Tibial artery (tissue), 4 donors: ENCODE measurements around the gene TRIP12.
"Not testable (repeated sequence)": the region's sequence is repeated elsewhere in the genome, so short reads cannot be mapped to it uniquely, and the experiment has no call there.

Experiments
- DNase-seq, 2 donors: peaks; one replicate each; pipeline ENCODE4 v3.0.0-alpha.2; 2019
- H3K27ac ChIP-seq, 2 donors: fragments of 200-600 bp; sonication (generic) in 1 of 2; 1 replicate in 1 of 2; 2 replicates in 1 of 2; pipeline ENCODE4 v1.5.1; 2018 to 2019; ENCODE audit warnings: mild to moderate bottlenecking in 1 of 2
- H3K27me3 ChIP-seq, 2 donors: fragments of 200-600 bp; sonication (generic) in 1 of 2; one replicate each; pipeline versions ENCODE4 v1.5.1 to v1.6.0; 2016 to 2019
- H3K36me3 ChIP-seq, 3 donors: fragments of 200-600 bp; sonication (generic) in 2 of 3; one replicate each; pipeline ENCODE4 v1.5.1; 2016 to 2019; ENCODE audit warnings: mild to moderate bottlenecking in 2 of 3
- H3K4me1 ChIP-seq, 4 donors: fragments of 200-600 bp; sonication (generic) in 2 of 4; 1 replicate in 3 of 4; 2 replicates in 1 of 4; pipeline ENCODE4 v1.5.1; 2016 to 2019
- H3K4me3 ChIP-seq, 2 donors: fragments of 200-600 bp; sonication (generic) in 1 of 2; 1 replicate in 1 of 2; 2 replicates in 1 of 2; pipeline ENCODE4 v1.5.1; 2018 to 2019; ENCODE audit warnings: mild to moderate bottlenecking in 2 of 2
- H3K9me3 ChIP-seq, 3 donors: fragments of 200-600 bp; sonication (generic) in 1 of 3; one replicate each; pipeline ENCODE4 v1.5.1; 2016 to 2019
- CTCF ChIP-seq, 2 experiments: fragments of 200-600 bp in 1 of 2; fragments of 450-650 bp in 1 of 2; IDR thresholded peaks; one replicate each; pipeline ENCODE4 v1.5.1; 2017 to 2019; ENCODE audit warnings: antibody characterized with exemption in 2 of 2, mild to moderate bottlenecking in 1 of 2, moderate library complexity in 1 of 2
- intact Hi-C: fragments of 100-400 bp; cut with DNase I; formaldehyde crosslinking; loops from one replicate; pipeline ENCODE4 v1.15.0; 2023; ENCODE audit warnings: low total_unique reads

TRIP12 gene

GRCh38 chr2:229927817-229928321 is 6.1 kb upstream of the TRIP12 start:
- no peak for TF ChIP-seq CTCF (IDR thresholded peaks at IDR 0.05)
- Histone ChIP-seq H3K4me3 (no peak overlapping the region), H3K27me3 (no peaks in the 10 kb centered on the region), H3K4me1 (peaks cover 0 to 8% (median 5%) of the 10 kb centered on the region in 4 donors), H3K9me3 (no peaks in the 10 kb centered on the region), H3K27ac (no peak overlapping the region), H3K36me3 (no peaks in the 10 kb centered on the region)
- intact Hi-C loops: loop anchor here (10.0 kb wide), 1 partner anchor 133 kb away; no protein-coding TSS in a partner anchor
- no peak for DNase-seq

GRCh38 chr2:229925201-229925600 is 3.4 kb upstream of the TRIP12 start:
- Histone ChIP-seq H3K36me3 (no peaks in the 10 kb centered on the region), H3K27ac (no peak overlapping the region), H3K4me1 (peaks cover 0 to 9% (median 6%) of the 10 kb centered on the region in 4 donors), H3K9me3 (no peaks in the 10 kb centered on the region), H3K27me3 (no peaks in the 10 kb centered on the region), H3K4me3 (no peak overlapping the region)
- intact Hi-C loops: loop anchor here (10.0 kb wide), 1 partner anchor 130 kb away; no protein-coding TSS in a partner anchor
- no peak for TF ChIP-seq CTCF (IDR thresholded peaks at IDR 0.05)
- DNase-seq: no peak

GRCh38 chr2:229924541-229924940 is 2.7 kb upstream of the TRIP12 start:
- H3K36me3 ChIP-seq, H3K27ac ChIP-seq, H3K27me3 ChIP-seq, H3K4me3 ChIP-seq, DNase-seq, H3K9me3 ChIP-seq: not testable (repeated sequence)
- H3K4me1 ChIP-seq: peaks cover 0 to 15% (median 6%) of the 10 kb centered on the region in 4 donors
- intact Hi-C loops: loop anchor here (10.0 kb wide), 1 partner anchor 130 kb away; no protein-coding TSS in a partner anchor

GRCh38 chr2:229922449-229923386 is 909 bp upstream of the TRIP12 start, which contains the start of gene FBXO36:
FBXO36 (plus strand) TSS chr2:229922503; CDS start chr2:229922514, 11 bp downstream.
- H3K4me1 ChIP-seq: peaks cover 0 to 30% (median 9%) of the 10 kb centered on the region in 4 donors
- peak in 1 of 2 donors; percentile 85 for DNase-seq
- no peak for TF ChIP-seq CTCF (IDR thresholded peaks at IDR 0.05)
- H3K27me3 ChIP-seq: no peaks in the 10 kb centered on the region
- H3K9me3 ChIP-seq: no peaks in the 10 kb centered on the region
- peaks cover 0 to 3% (median 0%) of the 10 kb centered on the region in 3 donors for H3K36me3 ChIP-seq
- H3K4me3 ChIP-seq: peak within 1 kb of the TSS; percentile 89 to 97
- H3K27ac ChIP-seq: peak within 1 kb of the TSS; percentile 97 to 99
- intact Hi-C loops: loop anchor here (10.0 kb wide), 1 partner anchor 128 kb away; no protein-coding TSS in a partner anchor

- Histone ChIP-seq H3K27ac (peak overlapping the region; percentile 97 to 99), H3K9me3 (no peaks in the 10 kb centered on the region), H3K36me3 (peaks cover 0 to 7% (median 0%) of the 10 kb centered on the region in 3 donors), H3K27me3 (no peaks in the 10 kb centered on the region), H3K4me3 (peak overlapping the region; percentile 89 to 97), H3K4me1 (peaks cover 0 to 31% (median 9%) of the 10 kb centered on the region in 4 donors)
- no peak for TF ChIP-seq CTCF (IDR thresholded peaks at IDR 0.05)
- DNase-seq: peak; percentile 71 to 83
- intact Hi-C loops: loop anchor here (10.0 kb wide), 1 partner anchor 126 kb away; no protein-coding TSS in a partner anchor
Observed at GRCh38 chr2:229921101-229921891, 513 bp downstream of the TRIP12 start.
